PC-3 (cell line): ENCODE data around the gene HMCN1.

Experiments used
- EZH2phosphoT487 ChIP-seq: fragments of 300-600 bp; sonication (generic); IDR thresholded peaks from 2 replicates; pipeline ENCODE4 v1.6.1; 2018; ENCODE audit warnings: mild to moderate bottlenecking, antibody characterized with exemption, low read length, borderline replicate concordance
- TF ChIP-seq, protein P1 (sequence below): fragments of 300-600 bp; sonication (generic); conservative IDR thresholded peaks from 2 replicates; pipeline ENCODE4 v1.5.1; 2017; ENCODE audit warnings: antibody characterized with exemption, low read depth, mild to moderate bottlenecking, low read length

DNA sequence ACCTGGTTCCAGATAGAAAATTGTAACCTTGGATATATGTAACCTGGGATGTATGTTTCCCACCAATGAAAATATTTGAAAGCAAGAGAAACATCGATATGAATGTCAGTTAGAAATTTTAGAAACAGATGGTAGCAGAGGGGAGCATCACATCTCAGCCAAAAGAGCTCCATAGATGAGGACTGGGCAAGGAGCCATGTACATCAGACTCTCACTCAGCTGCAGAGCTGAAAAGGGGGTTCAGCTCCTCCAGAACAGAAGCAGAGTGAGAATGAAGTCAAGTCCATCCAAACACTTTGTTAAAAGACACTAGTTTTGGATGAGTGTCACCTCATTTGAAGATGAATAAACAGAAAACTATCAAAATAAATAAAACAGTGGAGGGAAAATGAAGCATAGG lies 202.4 kb downstream of the HMCN1 start:
- no peak for TF ChIP-seq EZH2phosphoT487
- TF ChIP-seq, protein P1, sequence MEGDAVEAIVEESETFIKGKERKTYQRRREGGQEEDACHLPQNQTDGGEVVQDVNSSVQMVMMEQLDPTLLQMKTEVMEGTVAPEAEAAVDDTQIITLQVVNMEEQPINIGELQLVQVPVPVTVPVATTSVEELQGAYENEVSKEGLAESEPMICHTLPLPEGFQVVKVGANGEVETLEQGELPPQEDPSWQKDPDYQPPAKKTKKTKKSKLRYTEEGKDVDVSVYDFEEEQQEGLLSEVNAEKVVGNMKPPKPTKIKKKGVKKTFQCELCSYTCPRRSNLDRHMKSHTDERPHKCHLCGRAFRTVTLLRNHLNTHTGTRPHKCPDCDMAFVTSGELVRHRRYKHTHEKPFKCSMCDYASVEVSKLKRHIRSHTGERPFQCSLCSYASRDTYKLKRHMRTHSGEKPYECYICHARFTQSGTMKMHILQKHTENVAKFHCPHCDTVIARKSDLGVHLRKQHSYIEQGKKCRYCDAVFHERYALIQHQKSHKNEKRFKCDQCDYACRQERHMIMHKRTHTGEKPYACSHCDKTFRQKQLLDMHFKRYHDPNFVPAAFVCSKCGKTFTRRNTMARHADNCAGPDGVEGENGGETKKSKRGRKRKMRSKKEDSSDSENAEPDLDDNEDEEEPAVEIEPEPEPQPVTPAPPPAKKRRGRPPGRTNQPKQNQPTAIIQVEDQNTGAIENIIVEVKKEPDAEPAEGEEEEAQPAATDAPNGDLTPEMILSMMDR = no peak
